GM12878 (cell line): ENCODE results near the gene LEKR1. TPM values are rescaled to one million over a fixed set of nuclear protein-coding genes. Genes with fewer than 3 reads are reported as not detected.

Experiments
- BACH1 ChIP-seq: fragments of 450-650 bp; IDR thresholded peaks from 2 replicates; pipeline ENCODE4 v1.6.1; 2017; ENCODE audit warnings: mild to moderate bottlenecking, borderline replicate concordance
- CREM ChIP-seq: IDR thresholded peaks from 2 replicates; pipeline ENCODE4 v1.6.1; 2014; ENCODE audit warnings: antibody characterized with exemption, low read depth
- CTCF ChIP-seq, 3 experiments: IDR thresholded peaks in 2 of 3; conservative IDR thresholded peaks in 1 of 3; 2 replicates each; pipeline ENCODE4 v1.5.1; 2011; ENCODE audit warnings: low read depth in 3 of 3, low read length in 3 of 3, mild to moderate bottlenecking in 3 of 3, control low read depth in 2 of 3, moderate library complexity in 2 of 3, inconsistent platforms in 1 of 3, mixed read lengths in 1 of 3; ENCODE audit not compliant: control insufficient read depth in 2 of 3, insufficient read depth in 1 of 3; ENCODE audit errors: extremely low read depth in 1 of 3
- DPF2 ChIP-seq: fragments of 450-650 bp; IDR thresholded peaks from 2 replicates; pipeline ENCODE4 v1.6.1; 2017; ENCODE audit warnings: mild to moderate bottlenecking
- ELK1 ChIP-seq: IDR thresholded peaks from 2 replicates; pipeline ENCODE4 v1.6.1; 2012; ENCODE audit warnings: low read depth, low read length, improper control_type of control experiment
- FOS ChIP-seq: IDR thresholded peaks from 3 replicates; pipeline ENCODE4 v1.6.1; 2011; ENCODE audit warnings: borderline replicate concordance; ENCODE audit not compliant: insufficient read length; ENCODE audit errors: extremely low read depth
- FOXK2 ChIP-seq: fragments of 450-650 bp; IDR thresholded peaks from 2 replicates; pipeline ENCODE4 v1.6.1; 2017; ENCODE audit warnings: mild to moderate bottlenecking, moderate library complexity
- HCFC1 ChIP-seq: fragments of 150-350 bp; IDR thresholded peaks from 2 replicates; pipeline ENCODE4 v1.6.1; 2014; ENCODE audit warnings: low read length
- HDAC2 ChIP-seq: fragments of 200-600 bp; sonication (generic); IDR thresholded peaks from 2 replicates; pipeline ENCODE4 v1.6.1; 2017
- IKZF2 ChIP-seq, 2 experiments: fragments of 450-650 bp; IDR thresholded peaks; 2 replicates each; pipeline ENCODE4 v1.6.1; 2017; ENCODE audit warnings: mild to moderate bottlenecking in 2 of 2, moderate library complexity in 2 of 2
- JUNB ChIP-seq: IDR thresholded peaks from 2 replicates; pipeline ENCODE4 v1.6.1; 2016; ENCODE audit warnings: antibody characterized with exemption, mild to moderate bottlenecking
- KLF5 ChIP-seq: fragments of 450-650 bp; IDR thresholded peaks from 2 replicates; pipeline ENCODE4 v1.6.1; 2014; ENCODE audit warnings: mild to moderate bottlenecking; ENCODE audit not compliant: partially characterized antibody
- MEF2A ChIP-seq: IDR thresholded peaks from 2 replicates; pipeline ENCODE4 v1.6.1; 2011; ENCODE audit warnings: low read depth, mild to moderate bottlenecking, low read length, moderate library complexity; ENCODE audit not compliant: insufficient read depth
- MXI1 ChIP-seq: fragments of 150-350 bp; IDR thresholded peaks from 2 replicates; pipeline ENCODE4 v1.6.1; 2011; ENCODE audit warnings: low read depth, mild to moderate bottlenecking, inconsistent platforms, low read length, improper control_type of control experiment
- NFXL1 ChIP-seq: fragments of 450-650 bp; IDR thresholded peaks from 2 replicates; pipeline ENCODE4 v1.6.1; 2017; ENCODE audit warnings: antibody characterized with exemption, mild to moderate bottlenecking, borderline replicate concordance
- PAX5 ChIP-seq: IDR thresholded peaks from 2 replicates; pipeline ENCODE4 v1.6.1; 2011; ENCODE audit warnings: low read depth, low read length, borderline replicate concordance
- PAX8 ChIP-seq: fragments of 450-650 bp; IDR thresholded peaks from 2 replicates; pipeline ENCODE4 v1.6.1; 2017; ENCODE audit warnings: mild to moderate bottlenecking, moderate library complexity
- PBX3 ChIP-seq: IDR thresholded peaks from 2 replicates; pipeline ENCODE4 v1.6.1; 2011; ENCODE audit warnings: mild to moderate bottlenecking, low read depth, low read length, moderate library complexity; ENCODE audit not compliant: insufficient replicate concordance
- PKNOX1 ChIP-seq: fragments of 450-650 bp; IDR thresholded peaks from 2 replicates; pipeline ENCODE4 v1.6.1; 2016; ENCODE audit warnings: mild to moderate bottlenecking
- TCF3 ChIP-seq: IDR thresholded peaks from 2 replicates; pipeline ENCODE4 v1.6.1; 2012; ENCODE audit warnings: low read depth, mild to moderate bottlenecking, low read length, borderline replicate concordance; ENCODE audit not compliant: insufficient read depth
- YBX1 ChIP-seq: fragments of 450-650 bp; IDR thresholded peaks from 2 replicates; pipeline ENCODE4 v1.6.1; 2016; ENCODE audit warnings: antibody characterized with exemption
- ZBTB4 ChIP-seq: fragments of 450-650 bp; formaldehyde crosslinking; IDR thresholded peaks from 2 replicates; pipeline ENCODE4 v1.4.0; 2022; ENCODE audit warnings: mild to moderate bottlenecking, moderate library complexity
- ZZZ3 ChIP-seq: IDR thresholded peaks from 2 replicates; pipeline ENCODE4 v1.6.1; 2011; ENCODE audit warnings: low read depth; ENCODE audit not compliant: control insufficient read depth, insufficient read length
- polyA plus RNA-seq, 11 experiments: library from polyadenylated mRNA; depleted of rRNA in 4 of 11; unstranded in 6 of 11; stranded (reverse) in 5 of 11; fragments of >200 nt; fragmentation: Nextera tagmentation in 4 of 11; fragmentation: Illumina TruSeq in 1 of 11; extraction: Ambion mirVana in 4 of 11; extraction: Trizol in 1 of 11; gene quantifications; 1 replicate in 1 of 11; 2 replicates in 10 of 11; pipeline versions ENCODE4 v1.2.1 to v1.2.3, GENCODE V29; 2011 to 2016; ENCODE audit warnings: inconsistent platforms in 2 of 11, missing spikeins in 2 of 11, low read depth in 1 of 11
- total RNA-seq, 4 experiments: library from RNA; depleted of rRNA in 3 of 4; stranded (reverse); fragments of >200 nt in 3 of 4; fragmentation: Illumina TruSeq in 1 of 4; extraction: Trizol in 1 of 4; gene quantifications; 2 replicates each; pipeline versions ENCODE4 v1.2.1 to v1.2.3, GENCODE V29; 2013 to 2021

Gene LEKR1
- total and polyA plus RNA-seq, 10 of the 15 experiments (the other 5 are each of a cell fraction or from before 2014, with no cell fraction given): 0.48 to 3.2 (median 1.3) TPM

- TF ChIP-seq ZBTB4 (CRISPR knock-in tag): no peak
- 0 out of 2 replicates have a peak, but pooled peaks have one; percentile 64 for TF ChIP-seq PAX8
- TF ChIP-seq YBX1: no peak
- TF ChIP-seq HCFC1: no peak
- TF ChIP-seq CTCF (IDR thresholded peaks at IDR 0.05 in 2 of 3, conservative IDR thresholded peaks at IDR 0.05 in 1 of 3; ENCODE audit: control insufficient read depth in 2 of 3, extremely low read depth in 1 of 3, insufficient read depth in 1 of 3, low read depth in 3 of 3, low read length in 3 of 3): no peak
- TF ChIP-seq ZZZ3: no peak
- TF ChIP-seq HDAC2: no peak
- TF ChIP-seq DPF2: no peak
- no peak for TF ChIP-seq NFXL1
- TF ChIP-seq PAX5: peak; percentile 76; the same call in 1 of the 2 replicates
- no peak for TF ChIP-seq CREM
- TF ChIP-seq PKNOX1: peak; percentile 96
- no peak for TF ChIP-seq ELK1
- no peak for TF ChIP-seq KLF5
- TF ChIP-seq MXI1: peak; percentile 51; the same call in 1 of the 2 replicates
- peak; percentile 93 to 94; a peak in 3 of 4 replicates for TF ChIP-seq IKZF2 (IDR thresholded peaks at IDR 0.05)
- no peak for TF ChIP-seq FOXK2
- no peak for TF ChIP-seq FOS
- no peak for TF ChIP-seq MEF2A
- TF ChIP-seq JUNB: no peak
- no peak for TF ChIP-seq TCF3
- TF ChIP-seq PBX3: peak; percentile 79
- TF ChIP-seq BACH1: peak; percentile 29; the same call in 1 of the 2 replicates
Observed at GRCh38 chr3:157089455-157090221, 263.5 kb downstream of the LEKR1 start (continued).
